Dedifferentiated amniotic fluid mesenchymal stem cell (primary cell): Measurements from ENCODE around the gene TMEM39A.

Source experiments
- DNase-seq: peaks from one replicate; pipeline ENCODE4 v3.0.0-alpha.2; 2016; ENCODE audit errors: extremely low spot score

TMEM39A gene

GRCh38 chr3:119463171-119464169 lies at the start of gene TMEM39A:
TSS of gene TMEM39A (minus strand) at chr3:119463615. CDS start at chr3:119462074, 1,541 bp downstream.
- DNase-seq = peak; percentile 99

DNA sequence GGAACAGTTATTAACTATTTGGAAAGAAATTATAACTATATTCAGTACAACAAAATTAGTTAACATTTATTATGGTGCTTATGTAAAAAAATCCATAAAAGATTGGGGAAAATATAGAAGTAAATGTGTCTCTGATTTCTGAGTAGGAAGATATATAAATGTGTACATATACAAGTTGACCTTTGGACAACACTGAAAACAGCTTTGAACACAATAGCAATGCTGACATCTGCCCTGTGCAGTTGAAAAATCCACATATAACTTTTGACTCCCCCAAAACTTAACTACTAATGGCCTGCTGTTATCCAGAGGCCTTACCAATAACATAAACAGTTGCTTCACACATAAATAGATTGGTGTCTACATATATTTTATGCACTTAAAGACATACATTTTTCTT lies 47.3 kb upstream of the TMEM39A start:
- DNase-seq = no peak

DNA sequence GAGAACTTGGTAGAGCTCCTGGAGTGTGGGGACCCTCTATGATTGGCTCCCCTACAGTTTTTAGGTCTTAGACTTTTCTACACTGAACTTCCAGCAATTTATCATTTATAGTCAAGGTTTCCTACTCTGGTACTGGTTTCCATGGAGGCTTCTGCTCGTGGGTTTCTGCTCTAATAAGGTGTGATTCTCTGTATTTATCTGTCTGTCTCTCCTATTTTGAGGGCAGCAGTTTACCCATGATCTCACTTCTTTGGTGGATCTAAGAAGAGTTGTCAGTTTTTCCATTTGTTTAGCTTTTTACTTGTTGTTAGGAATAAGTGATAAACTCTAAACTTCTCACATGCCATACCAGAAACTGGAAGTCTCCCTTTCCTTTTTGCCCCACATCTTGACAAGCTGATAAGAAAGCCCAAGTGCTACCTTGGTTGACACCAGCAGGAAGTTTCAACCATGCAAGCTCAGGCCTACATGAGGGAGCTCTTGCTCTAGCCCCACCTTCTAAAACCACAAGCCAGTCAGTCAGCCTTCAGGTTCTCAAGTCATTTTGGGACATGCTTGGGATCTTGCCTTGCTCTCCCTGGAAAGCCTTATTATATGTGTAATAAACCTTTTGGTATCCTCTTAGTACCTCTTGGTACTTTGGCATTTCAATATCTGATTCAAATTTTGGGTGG lies 44.9 kb upstream of the TMEM39A start:
- DNase-seq = no peak

- no peak for DNase-seq
These were observed 44.0 kb upstream of the TMEM39A start for GRCh38 chr3:119507404-119507803.

DNA sequence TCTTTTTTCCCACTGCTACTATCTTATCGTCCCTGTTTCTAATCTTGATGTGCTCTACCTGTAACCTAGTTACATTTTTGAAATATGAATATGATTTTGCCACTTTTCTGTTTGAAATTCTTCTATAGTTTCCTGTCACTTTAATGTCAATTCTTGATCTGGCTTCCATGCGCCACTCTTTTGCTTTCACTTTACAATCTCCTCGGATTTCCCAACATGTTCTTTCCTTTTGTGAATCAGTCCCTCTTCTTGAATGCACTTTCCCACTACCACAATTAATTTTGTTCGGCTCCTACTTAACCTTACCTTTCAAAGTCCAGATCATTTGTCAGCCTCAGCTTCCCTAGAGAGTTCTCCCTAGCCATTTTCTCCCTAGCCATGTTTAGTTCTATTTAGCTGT lies 43.2 kb upstream of the TMEM39A start:
- DNase-seq = no peak

DNA sequence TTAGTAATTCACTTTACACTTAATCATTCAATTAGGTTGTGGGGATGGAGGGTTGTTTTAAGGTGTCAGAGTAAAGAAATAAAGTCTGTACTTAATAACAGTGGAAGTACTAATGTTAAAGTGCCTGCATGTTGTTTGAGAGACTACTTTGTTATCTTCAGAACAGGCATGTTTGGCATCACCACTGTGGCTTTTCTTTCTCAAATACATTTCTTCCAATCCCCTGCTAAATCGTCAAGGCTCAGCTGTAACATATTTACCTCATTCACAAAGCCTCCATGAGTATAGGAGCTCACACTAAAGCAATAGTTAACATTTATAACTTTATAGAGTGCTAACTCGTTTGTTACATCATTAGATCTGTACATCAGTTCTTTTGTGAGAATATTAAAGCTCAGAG lies 37.5 kb upstream of the TMEM39A start:
- DNase-seq = no peak

DNA sequence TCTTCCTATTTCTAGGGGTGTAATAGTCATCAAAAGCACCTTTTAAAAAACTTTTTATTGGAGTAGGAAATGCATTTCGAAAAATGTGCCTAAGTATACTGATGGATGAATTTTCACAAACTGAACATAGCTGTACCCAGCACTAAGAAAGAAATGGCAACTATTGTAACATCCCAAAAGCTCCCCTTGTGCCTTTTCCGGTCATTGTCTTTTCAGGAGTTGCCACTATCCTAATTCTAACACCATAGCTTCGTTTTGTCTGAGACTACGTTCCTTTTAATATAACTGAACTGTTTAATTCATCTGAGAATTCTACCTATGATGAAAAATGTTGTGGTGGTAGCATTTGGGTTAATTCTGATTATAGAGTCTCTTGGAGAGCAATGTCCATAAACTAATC lies 36.9 kb upstream of the TMEM39A start:
- DNase-seq = no peak

GRCh38 chr3:119498186-119499011 lies 35.0 kb upstream of the TMEM39A start, which contains the start of gene TIMMDC1:
TSS of gene TIMMDC1 (plus strand) at chr3:119498547. CDS start at chr3:119498734, 187 bp downstream.
- peak; percentile 94 for DNase-seq

DNA sequence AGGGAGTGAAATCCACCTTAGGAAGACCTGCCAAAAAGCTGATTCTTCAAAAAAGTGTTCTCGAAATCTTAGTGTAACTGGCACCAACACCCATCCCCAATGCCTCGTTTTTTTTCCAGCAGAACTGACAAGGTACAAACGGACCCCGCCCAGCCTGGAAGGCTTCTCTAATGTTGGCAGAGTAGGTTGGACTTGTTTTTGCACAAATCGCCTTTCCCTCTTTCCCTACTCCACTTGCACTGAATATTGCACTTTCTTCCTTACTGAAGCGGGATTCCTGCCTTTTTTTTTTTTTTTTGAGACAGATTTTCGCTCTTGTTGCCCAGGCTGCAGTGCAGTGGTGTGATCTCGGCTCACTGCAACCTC lies 34.4 kb upstream of the TMEM39A start:
- peak; percentile 23 for DNase-seq

GRCh38 chr3:119494597-119494996 lies 31.2 kb upstream of the TMEM39A start:
- DNase-seq = no peak

DNA sequence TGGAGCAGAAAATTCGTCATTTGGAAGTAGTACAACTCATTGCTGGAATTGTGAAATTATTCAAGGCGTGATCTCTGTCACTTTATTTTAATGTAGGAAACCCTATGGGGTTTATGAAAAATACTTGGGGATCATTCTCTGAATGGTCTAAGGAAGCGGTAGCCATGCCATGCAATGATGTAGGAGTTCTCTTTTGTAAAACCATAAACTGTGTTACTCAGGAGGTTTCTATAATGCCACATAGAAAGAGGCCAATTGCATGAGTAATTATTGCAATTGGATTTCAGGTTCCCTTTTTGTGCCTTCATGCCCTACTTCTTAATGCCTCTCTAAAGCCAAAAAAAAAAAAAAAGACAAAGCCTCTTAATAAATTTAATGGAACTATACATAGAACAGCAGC lies 29.4 kb upstream of the TMEM39A start:
- no peak for DNase-seq

GRCh38 chr3:119492128-119492527 lies 28.7 kb upstream of the TMEM39A start:
- DNase-seq = no peak

DNA sequence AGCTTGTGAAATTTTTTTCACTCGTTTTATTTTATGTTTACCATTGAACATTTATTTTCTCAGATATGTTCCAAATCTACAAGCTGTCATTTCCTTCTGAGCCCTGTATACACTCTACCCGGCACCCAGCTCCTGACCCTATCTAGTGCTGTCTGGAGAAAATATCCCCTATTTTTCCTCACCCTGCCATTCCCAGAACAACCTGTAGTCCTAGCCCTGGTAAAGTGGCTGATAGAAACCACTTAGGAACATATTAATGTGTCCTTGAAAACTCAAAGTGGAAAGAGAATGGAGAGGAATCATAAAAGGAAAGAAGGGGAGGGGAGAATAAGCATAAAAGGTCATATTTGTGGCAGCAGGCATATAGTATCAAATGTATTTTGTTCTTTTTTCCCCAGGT lies 26.7 kb upstream of the TMEM39A start:
- DNase-seq = no peak

- no peak for DNase-seq
These were observed 22.1 kb upstream of the TMEM39A start for GRCh38 chr3:119485563-119485962.

DNA sequence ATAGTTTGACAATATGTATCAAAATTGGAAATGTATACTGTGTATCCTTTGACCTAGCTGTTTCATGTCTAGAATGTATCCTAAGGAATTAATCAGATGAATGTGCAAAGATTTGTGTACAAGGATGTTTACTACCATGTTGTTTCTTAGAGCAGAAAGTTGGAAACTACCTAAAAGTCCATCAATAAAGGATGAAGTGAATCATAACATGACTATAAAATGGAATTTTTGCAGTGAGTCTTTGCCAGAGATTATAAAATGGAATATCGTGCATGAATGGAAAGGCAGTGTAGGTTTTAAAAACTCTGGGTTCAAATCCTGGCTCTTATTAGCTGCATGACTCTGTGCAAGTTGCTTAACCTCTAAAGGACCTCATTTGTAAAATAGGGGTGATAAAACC lies 19.7 kb upstream of the TMEM39A start:
- DNase-seq = no peak

DNA sequence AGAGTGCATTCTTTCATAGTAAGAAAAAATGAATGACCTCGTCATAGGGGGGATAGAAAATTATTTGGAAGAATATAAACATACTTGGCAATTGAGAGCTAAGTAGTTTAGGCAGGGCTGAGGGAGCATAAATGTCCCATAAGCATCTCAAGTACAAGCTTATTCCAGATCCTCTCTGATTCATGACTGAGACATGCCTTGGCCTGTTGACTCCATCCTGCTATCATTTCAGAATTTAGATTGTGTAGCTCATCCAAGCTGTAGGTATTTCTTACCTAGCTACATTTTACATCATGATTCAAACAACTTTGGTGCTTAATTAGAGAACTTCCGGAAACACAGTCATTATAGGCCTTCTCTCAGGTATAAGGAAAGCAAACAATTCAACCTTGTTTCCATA lies 17.7 kb upstream of the TMEM39A start:
- no peak for DNase-seq

DNA sequence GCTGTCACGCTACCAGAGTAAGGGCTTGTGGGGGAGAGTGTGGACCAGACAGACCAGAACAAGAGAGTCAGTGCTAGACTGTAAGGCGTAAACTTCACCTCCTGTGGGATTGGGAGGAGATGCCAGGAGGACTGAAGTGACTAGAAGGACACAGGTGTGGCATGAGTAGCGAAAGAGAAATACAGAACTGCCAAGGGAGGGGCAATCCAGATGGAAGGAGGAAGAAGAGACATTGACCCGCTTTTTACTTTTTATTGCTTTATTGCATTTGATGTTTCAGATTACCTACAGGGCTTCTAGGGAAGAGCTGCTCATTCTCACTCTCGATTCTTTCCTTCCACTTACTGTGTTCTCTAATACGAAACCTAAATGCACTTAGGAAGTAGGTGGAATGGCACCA lies 7.5 kb upstream of the TMEM39A start:
- DNase-seq = no peak

GRCh38 chr3:119469418-119470189 lies 6.2 kb upstream of the TMEM39A start:
- DNase-seq = peak; percentile 20

GRCh38 chr3:119468041-119468440 lies 4.6 kb upstream of the TMEM39A start:
- no peak for DNase-seq

DNA sequence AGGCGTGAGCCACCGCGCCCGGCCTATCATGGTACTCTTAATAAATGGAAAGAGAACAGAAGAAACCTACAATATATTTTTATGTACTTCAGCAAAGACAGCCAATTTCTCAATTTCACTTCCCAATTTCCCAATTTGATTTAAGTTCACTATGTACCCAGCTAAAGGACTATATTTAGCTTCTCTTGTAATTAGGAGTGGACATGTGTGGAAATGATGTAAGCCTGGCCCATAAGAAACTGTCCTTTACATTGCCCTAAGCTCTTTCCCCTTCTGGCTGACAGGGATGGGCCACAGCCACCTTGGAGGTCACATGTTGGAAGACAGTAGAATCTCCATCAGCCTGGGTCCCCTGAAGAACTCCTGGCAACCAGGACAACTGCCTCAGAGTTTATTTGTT lies 6.2 kb downstream of the TMEM39A start:
- no peak for DNase-seq

GRCh38 chr3:119456469-119456868 lies 6.9 kb downstream of the TMEM39A start:
- no peak for DNase-seq
